Large intestine (tissue), 3 donors: ENCODE results near the gene SHANK1. TPM values are rescaled to one million over a fixed set of nuclear protein-coding genes. Genes with fewer than 3 reads are reported as not detected.

Experiments
- DNase-seq, 2 donors: peaks; one replicate each; pipeline versions ENCODE4 v3.0.0 to v3.0.0-alpha.2; 2013
- H3K27ac ChIP-seq: one replicate; pipeline ENCODE4 v1.5.1; 2013; ENCODE audit warnings: low read length
- H3K27me3 ChIP-seq: 2 replicates; pipeline ENCODE4 v1.6.1; 2013; ENCODE audit warnings: low read length; ENCODE audit not compliant: control insufficient read depth, insufficient read depth
- H3K36me3 ChIP-seq: 2 replicates; pipeline ENCODE4 v1.6.1; 2013; ENCODE audit warnings: low read length; ENCODE audit not compliant: control insufficient read depth, insufficient read depth
- H3K4me1 ChIP-seq: one replicate; pipeline ENCODE4 v1.6.1; 2013; ENCODE audit warnings: low read length; ENCODE audit not compliant: control insufficient read depth, insufficient read depth
- H3K4me3 ChIP-seq: one replicate; pipeline ENCODE4 v1.5.1; 2013; ENCODE audit warnings: low read length
- H3K9me3 ChIP-seq: one replicate; pipeline ENCODE4 v1.6.1; 2013; ENCODE audit warnings: mild to moderate bottlenecking, low read depth, low read length, moderate library complexity; ENCODE audit not compliant: control insufficient read depth
- WGBS: methylation state at CpG from one replicate; pipeline ENCODE4 v1.1.5; 2013; ENCODE audit warnings: low lambda C conversion rate; ENCODE audit not compliant: insufficient coverage; 5-methylcytosine and 5-hydroxymethylcytosine counted together
- polyA plus RNA-seq: library from polyadenylated mRNA; unstranded; fragments of 120-200 nt; gene quantifications from one replicate; pipeline ENCODE4 v1.2.1, GENCODE V29; 2013

SHANK1 gene
- polyA plus RNA-seq, 1 donor = 3.2 TPM

- H3K4me3 ChIP-seq = no peak overlapping the region
- no peaks in the 10 kb centered on the region for H3K27me3 ChIP-seq
- H3K9me3 ChIP-seq = no peaks in the 10 kb centered on the region
- DNase-seq = no peak
- H3K36me3 ChIP-seq = no peaks in the 10 kb centered on the region
- H3K27ac ChIP-seq = no peak overlapping the region
- WGBS = no CpG with 5 or more reads among the region's 10 CpGs
- no peaks in the 10 kb centered on the region for H3K4me1 ChIP-seq
Observed at GRCh38 chr19:50647879-50648615, 71.6 kb downstream of the SHANK1 start.

- no peaks in the 10 kb centered on the region for H3K27me3 ChIP-seq
- no peaks in the 10 kb centered on the region for H3K36me3 ChIP-seq
- H3K27ac ChIP-seq = no peak overlapping the region
- no peak overlapping the region for H3K4me3 ChIP-seq
- H3K4me1 ChIP-seq = no peaks in the 10 kb centered on the region
- 60% methylated on average over 2 of the region's 6 CpGs for WGBS
- H3K9me3 ChIP-seq = no peaks in the 10 kb centered on the region
- DNase-seq = no peak
Observed at GRCh38 chr19:50646074-50646807, 73.4 kb downstream of the SHANK1 start.

GRCh38 chr19:50645107-50645506 is 74.5 kb downstream of the SHANK1 start:
- no peaks in the 10 kb centered on the region for H3K4me1 ChIP-seq
- no peak overlapping the region for H3K27ac ChIP-seq
- H3K36me3 ChIP-seq = no peaks in the 10 kb centered on the region
- H3K4me3 ChIP-seq = no peak overlapping the region
- DNase-seq = no peak
- H3K9me3 ChIP-seq = no peaks in the 10 kb centered on the region
- WGBS = 77% methylated on average over 3 of the region's 6 CpGs
- H3K27me3 ChIP-seq = peaks cover 9% of the 10 kb centered on the region

GRCh38 chr19:50644315-50644915 is 75.2 kb downstream of the SHANK1 start:
- Histone ChIP-seq H3K36me3 (no peaks in the 10 kb centered on the region), H3K27ac (no peak overlapping the region), H3K4me3 (no peak overlapping the region), H3K27me3 (peaks cover 15% of the 10 kb centered on the region), H3K9me3 (no peaks in the 10 kb centered on the region), H3K4me1 (no peaks in the 10 kb centered on the region)
- WGBS = 50% methylated on average over 1 of the region's 1 CpG
- DNase-seq = no peak

- H3K27ac ChIP-seq = no peak overlapping the region
- no peaks in the 10 kb centered on the region for H3K4me1 ChIP-seq
- H3K9me3 ChIP-seq = peaks cover 4% of the 10 kb centered on the region
- 100% methylated on average over 1 of the region's 2 CpGs for WGBS
- H3K27me3 ChIP-seq = peaks cover 40% of the 10 kb centered on the region
- H3K4me3 ChIP-seq = no peak overlapping the region
- H3K36me3 ChIP-seq = no peaks in the 10 kb centered on the region
- DNase-seq = no peak
Observed at GRCh38 chr19:50640368-50640767, 79.2 kb downstream of the SHANK1 start.

- Histone ChIP-seq H3K27me3 (peaks cover 40% of the 10 kb centered on the region), H3K9me3 (peaks cover 4% of the 10 kb centered on the region), H3K36me3 (no peaks in the 10 kb centered on the region), H3K4me3 (peak within 1 kb of the TSS; percentile 27), H3K27ac (no peak within 1 kb of the TSS), H3K4me1 (no peaks in the 10 kb centered on the region)
- DNase-seq = no peak
- WGBS = no CpG with 5 or more reads among the region's 76 CpGs
Observed at GRCh38 chr19:50639121-50640112, 80.2 kb downstream of the SHANK1 start, which contains the start of gene SYT3. Gene SYT3 (minus strand): TSS chr19:50639881. CDS start chr19:50637411, 2,470 bp downstream.

GRCh38 chr19:50638600-50638999 is 81.0 kb downstream of the SHANK1 start:
- H3K9me3 ChIP-seq = peaks cover 10% of the 10 kb centered on the region
- 57% methylated on average over 6 of the region's 10 CpGs for WGBS
- no peaks in the 10 kb centered on the region for H3K36me3 ChIP-seq
- H3K4me3 ChIP-seq = no peak overlapping the region
- H3K27me3 ChIP-seq = peaks cover 40% of the 10 kb centered on the region
- DNase-seq = no peak
- no peak overlapping the region for H3K27ac ChIP-seq
- no peaks in the 10 kb centered on the region for H3K4me1 ChIP-seq

GRCh38 chr19:50636317-50637085 is 83.1 kb downstream of the SHANK1 start:
- WGBS = no CpG with 5 or more reads among the region's 5 CpGs
- H3K9me3 ChIP-seq = peaks cover 10% of the 10 kb centered on the region
- no peaks in the 10 kb centered on the region for H3K4me1 ChIP-seq
- H3K27ac ChIP-seq = no peak overlapping the region
- H3K27me3 ChIP-seq = peaks cover 40% of the 10 kb centered on the region
- no peaks in the 10 kb centered on the region for H3K36me3 ChIP-seq
- H3K4me3 ChIP-seq = no peak overlapping the region
- DNase-seq = no peak

GRCh38 chr19:50633973-50634372 is 85.6 kb downstream of the SHANK1 start:
- Histone ChIP-seq H3K36me3 (no peaks in the 10 kb centered on the region), H3K27me3 (peaks cover 21% of the 10 kb centered on the region)
- WGBS = no CpG with 5 or more reads among the region's 2 CpGs

More at GRCh38 chr19:50633973-50634372, 85.6 kb downstream of the SHANK1 start:
- H3K4me1 ChIP-seq = no peaks in the 10 kb centered on the region
- no peak overlapping the region for H3K27ac ChIP-seq
- H3K4me3 ChIP-seq = no peak overlapping the region
- no peak for DNase-seq
- peaks cover 8% of the 10 kb centered on the region for H3K9me3 ChIP-seq
